ENCODE results near the gene KPTN.

DNA sequence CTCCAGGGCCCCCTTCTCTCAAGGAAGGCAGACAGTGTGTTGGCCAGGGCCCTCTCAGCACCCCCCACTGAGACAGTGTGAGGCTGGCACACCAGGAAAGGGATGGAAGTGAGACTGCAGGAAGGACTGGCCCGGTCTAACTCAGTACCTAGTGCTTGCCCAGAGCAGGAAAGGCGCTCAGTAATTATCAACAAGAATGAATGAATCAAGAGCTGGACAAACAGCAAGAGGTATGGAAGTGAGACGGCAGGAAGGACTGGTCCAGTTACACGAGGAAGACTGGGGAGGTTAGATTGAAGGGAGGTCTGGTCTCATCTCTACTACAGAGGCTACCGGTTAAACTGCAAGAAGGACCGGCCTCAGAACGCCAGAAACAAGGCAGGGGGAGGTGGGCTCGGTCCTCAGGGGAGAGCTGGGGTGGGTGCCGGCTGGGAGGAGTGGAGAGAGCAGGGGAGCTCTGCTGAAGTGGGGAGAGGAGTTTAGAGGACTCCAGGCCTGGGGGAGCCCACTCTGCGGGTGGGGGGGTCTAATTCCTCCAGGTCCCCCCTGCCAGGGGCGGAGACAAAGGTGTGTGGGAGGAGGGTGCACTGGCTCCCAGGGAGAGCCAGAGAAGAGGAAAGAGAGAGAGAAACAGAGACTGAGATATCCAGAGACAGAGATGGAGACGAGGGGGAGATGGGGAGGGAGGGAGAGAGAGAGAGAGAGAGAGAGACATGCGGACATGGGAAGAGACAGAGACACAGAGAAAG is 13.4 kb downstream of the KPTN start:
- TF ChIP-seq CTCF (IDR thresholded peaks at IDR 0.05; ENCODE audit: low read depth, low read length, poor library complexity, severe bottlenecking): no peak
- TF ChIP-seq EZH2phosphoT487 (IDR thresholded peaks at IDR 0.05; ENCODE audit: borderline replicate concordance, low read length): no peak

All from DOHH2 (cell line).